ENCODE data around the gene USP6NL. TPM values are rescaled to one million over a fixed set of nuclear protein-coding genes. Genes with fewer than 3 reads are reported as not detected.
A peak's percentile ranks its signal among the peaks of the same experiment; 100 is the strongest.

Gene USP6NL
- polyA plus RNA-seq, 1 donor (not counting 4 experiments of a cell fraction or from before 2014, with no cell fraction given), result 8.7 TPM

- Histone ChIP-seq H3K9me3 (ENCODE audit: control insufficient read depth, low read depth, low read length) (no peaks in the 10 kb centered on the region), H3K9me1 (ENCODE audit: control insufficient read depth, extremely low read depth, insufficient read depth, low read length) (peaks cover 3% of the 10 kb centered on the region), H3K9ac (ENCODE audit: control insufficient read depth, extremely low read depth, insufficient read depth, low read length) (no peak overlapping the region), H3K4me2 (ENCODE audit: control insufficient read depth, extremely low read depth, insufficient read depth, low read depth, low read length) (no peak overlapping the region), H2AFZ (ENCODE audit: control insufficient read depth, low read length) (no peak overlapping the region), H3K27me3 (ENCODE audit: control insufficient read depth, extremely low read depth, insufficient read depth, low read length) (no peaks in the 10 kb centered on the region), H3K4me3 (ENCODE audit: control insufficient read depth in 2 of 3, extremely low read depth in 1 of 3, insufficient read depth in 2 of 3, low read depth in 1 of 3, low read length in 3 of 3) (no peak overlapping the region), H3K36me3 (ENCODE audit: control insufficient read depth in 2 of 2, extremely low read depth in 1 of 2, insufficient read depth in 2 of 2, low read length in 2 of 2) (no peaks in the 10 kb centered on the region), H3K79me2 (ENCODE audit: control insufficient read depth, insufficient read depth, low read length) (peaks cover 74% of the 10 kb centered on the region), H3K27ac (ENCODE audit: control insufficient read depth, insufficient read depth, low read length) (no peak overlapping the region), H4K20me1 (ENCODE audit: control insufficient read depth, extremely low read depth, insufficient read depth, low read length) (no peaks in the 10 kb centered on the region), H3K4me1 (ENCODE audit: control insufficient read depth, extremely low read depth, insufficient read depth, low read length) (peaks cover 7% of the 10 kb centered on the region)
- DNase-seq (ENCODE audit: low read depth, low spot score), result no peak
- FAIRE-seq, result peak; percentile 52
- TF ChIP-seq EZH2 (IDR thresholded peaks at IDR 0.05; ENCODE audit: low read length) (no peak), CTCF (optimal IDR thresholded peaks at IDR 0.05 in 1 of 3, IDR thresholded peaks at IDR 0.05 in 1 of 3, conservative IDR thresholded peaks at IDR 0.05 in 1 of 3; ENCODE audit: extremely low read depth in 1 of 3, insufficient read depth in 2 of 3, low read length in 3 of 3) (no peak)
- dilution Hi-C loops (cut with MboI; ENCODE audit: extremely low pct_ligation_motif_present, low sequenced_read_pairs), result no loop called here
These were observed 6.4 kb downstream of the USP6NL start for GRCh38 chr10:11604865-11605650.

GRCh38 chr10:11603741-11604140 lies 7.7 kb downstream of the USP6NL start:
- Histone ChIP-seq H3K4me1 (ENCODE audit: control insufficient read depth, extremely low read depth, insufficient read depth, low read length) (no peaks in the 10 kb centered on the region), H3K27me3 (ENCODE audit: control insufficient read depth, extremely low read depth, insufficient read depth, low read length) (no peaks in the 10 kb centered on the region), H2AFZ (ENCODE audit: control insufficient read depth, low read length) (no peak overlapping the region), H4K20me1 (ENCODE audit: control insufficient read depth, extremely low read depth, insufficient read depth, low read length) (peaks cover 2% of the 10 kb centered on the region), H3K79me2 (ENCODE audit: control insufficient read depth, insufficient read depth, low read length) (peaks cover 70% of the 10 kb centered on the region), H3K9me3 (ENCODE audit: control insufficient read depth, low read depth, low read length) (no peaks in the 10 kb centered on the region), H3K27ac (ENCODE audit: control insufficient read depth, insufficient read depth, low read length) (no peak overlapping the region), H3K9me1 (ENCODE audit: control insufficient read depth, extremely low read depth, insufficient read depth, low read length) (no peaks in the 10 kb centered on the region), H3K36me3 (ENCODE audit: control insufficient read depth in 2 of 2, extremely low read depth in 1 of 2, insufficient read depth in 2 of 2, low read length in 2 of 2) (no peaks in the 10 kb centered on the region), H3K9ac (ENCODE audit: control insufficient read depth, extremely low read depth, insufficient read depth, low read length) (no peak overlapping the region), H3K4me2 (ENCODE audit: control insufficient read depth, extremely low read depth, insufficient read depth, low read depth, low read length) (no peak overlapping the region), H3K4me3 (ENCODE audit: control insufficient read depth in 2 of 3, extremely low read depth in 1 of 3, insufficient read depth in 2 of 3, low read depth in 1 of 3, low read length in 3 of 3) (no peak overlapping the region)
- TF ChIP-seq EZH2 (IDR thresholded peaks at IDR 0.05; ENCODE audit: low read length), result no peak
- no peak for TF ChIP-seq CTCF (optimal IDR thresholded peaks at IDR 0.05 in 1 of 3, IDR thresholded peaks at IDR 0.05 in 1 of 3, conservative IDR thresholded peaks at IDR 0.05 in 1 of 3; ENCODE audit: extremely low read depth in 1 of 3, insufficient read depth in 2 of 3, low read length in 3 of 3)
- no peak for DNase-seq (ENCODE audit: low read depth, low spot score)
- no peak for FAIRE-seq
- dilution Hi-C loops (cut with MboI; ENCODE audit: extremely low pct_ligation_motif_present, low sequenced_read_pairs), result no loop called here
